NCI-H524 (cell line): Measurements from ENCODE around the gene IFNA8.
"Not testable (repeated sequence)": the region's sequence is repeated elsewhere in the genome, so short reads cannot be mapped to it uniquely, and the experiment has no call there.

Experiments
- DNase-seq, 2 experiments: peaks; one replicate each; lab custom pipeline; 2025; lab: John Stamatoyannopoulos, UW

Gene IFNA8

DNA sequence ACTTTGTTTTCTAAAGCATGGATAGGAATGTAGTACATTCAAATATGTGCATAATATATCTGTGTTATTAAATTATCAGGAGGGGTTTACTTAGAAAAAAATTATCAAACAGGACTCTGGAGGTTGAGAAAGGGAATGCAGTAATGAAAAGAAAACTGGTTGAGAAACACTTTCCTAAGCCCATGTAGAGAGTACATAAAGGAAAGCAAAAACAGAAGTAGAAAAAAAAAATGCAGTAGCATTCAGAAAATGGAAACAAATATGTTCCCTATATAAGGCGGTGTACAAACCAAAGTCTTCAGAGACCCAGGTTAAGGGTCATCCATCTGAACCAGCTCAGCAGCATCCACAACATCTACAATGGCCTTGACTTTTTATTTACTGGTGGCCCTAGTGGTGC, at the start of gene IFNA8:
TSS of gene IFNA8 (plus strand) at position 301 of the 400 bp plus-strand sequence. CDS start at position 361, 60 bp downstream.
- DNase-seq = no peak

- no peak for DNase-seq
Observed at GRCh38 chr9:21362287-21362686, 46.6 kb upstream of the IFNA8 start.

- not testable (repeated sequence) for DNase-seq
Observed at GRCh38 chr9:21367169-21367568, 41.7 kb upstream of the IFNA8 start.

DNA sequence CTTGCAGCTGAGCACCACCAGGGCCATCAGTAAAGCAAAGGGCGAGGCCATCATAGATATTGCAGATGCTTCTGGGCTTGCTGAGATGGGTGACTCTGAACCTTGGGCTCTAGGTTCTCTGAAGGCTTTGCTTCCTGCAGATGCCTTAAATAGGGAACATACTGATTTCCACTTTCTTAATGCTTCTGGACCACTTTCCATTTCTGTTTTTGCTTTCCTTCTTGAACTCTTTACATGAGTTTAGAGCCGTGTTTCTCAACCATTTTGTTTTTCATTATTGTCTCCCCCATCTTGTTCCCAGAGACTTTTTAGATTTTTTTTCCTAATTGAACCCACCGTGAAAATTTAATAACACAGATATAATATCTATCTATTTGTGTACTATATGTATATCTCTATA, 41.0 kb upstream of the IFNA8 start, which contains the start of gene IFNA13:
TSS of gene IFNA13 (minus strand) at position 101 of the 400 bp plus-strand sequence. CDS start at position 54, 47 bp downstream.
- no peak for DNase-seq

DNA sequence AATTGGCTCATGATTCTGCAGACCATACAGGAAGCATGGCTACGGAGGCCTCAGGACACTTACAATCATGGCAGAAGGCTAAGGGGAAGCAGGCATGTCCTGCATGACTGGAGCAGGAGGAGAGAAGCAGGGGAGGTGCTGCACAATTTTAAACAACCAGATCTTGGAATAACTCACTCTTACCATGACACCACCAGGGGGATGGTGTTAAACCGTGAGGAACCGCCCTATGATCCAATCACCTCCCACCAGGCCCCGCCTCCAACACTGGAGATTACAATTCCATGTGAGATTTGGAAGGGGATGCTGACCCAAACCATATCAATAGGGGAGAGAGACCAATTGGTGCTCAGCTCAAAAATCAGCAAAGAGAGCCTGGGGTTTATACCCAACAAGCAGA, 37.5 kb upstream of the IFNA8 start:
- not testable (repeated sequence) for DNase-seq

DNA sequence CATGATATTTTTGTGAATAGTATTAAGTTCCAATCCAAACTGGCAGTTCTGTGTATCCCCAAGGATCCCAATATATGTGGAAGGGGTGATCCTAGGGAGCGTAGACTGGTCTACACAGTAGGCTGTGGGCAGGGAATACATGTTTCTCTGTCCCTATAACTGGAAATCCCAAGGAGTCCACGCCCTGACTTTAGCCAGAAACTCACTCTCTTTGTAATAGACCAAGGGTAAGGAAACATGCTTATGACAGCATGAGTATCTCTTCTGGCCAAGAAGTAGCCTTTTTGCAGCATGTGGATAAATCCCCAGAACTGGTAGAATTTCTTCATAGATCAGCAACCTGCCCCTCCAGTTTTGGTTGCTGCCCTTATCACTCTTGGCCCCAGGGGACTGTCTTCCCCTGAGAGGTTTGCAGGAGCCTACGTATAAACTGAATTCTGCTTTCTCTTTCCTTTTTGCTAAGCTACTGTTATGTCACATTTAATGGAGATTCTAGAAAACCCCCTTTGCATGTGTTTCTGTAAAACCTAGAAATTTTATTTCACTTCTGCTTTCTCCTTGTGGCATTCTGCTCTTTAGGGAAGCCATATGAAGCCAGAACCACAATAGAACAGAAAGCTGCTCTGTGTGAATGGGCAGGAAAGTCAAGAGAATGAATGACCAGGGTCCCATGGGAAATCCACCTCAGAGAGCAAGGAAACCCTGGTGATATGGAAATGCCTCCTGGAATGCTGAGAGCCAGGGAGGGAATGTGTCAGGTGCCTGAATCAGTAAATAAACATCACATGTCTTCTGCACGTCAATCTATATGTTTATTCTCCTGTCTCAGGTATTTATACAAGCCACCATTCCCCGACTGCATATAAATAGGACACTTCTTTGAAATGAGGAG, 27.2 kb upstream of the IFNA8 start:
- no peak for DNase-seq

DNA sequence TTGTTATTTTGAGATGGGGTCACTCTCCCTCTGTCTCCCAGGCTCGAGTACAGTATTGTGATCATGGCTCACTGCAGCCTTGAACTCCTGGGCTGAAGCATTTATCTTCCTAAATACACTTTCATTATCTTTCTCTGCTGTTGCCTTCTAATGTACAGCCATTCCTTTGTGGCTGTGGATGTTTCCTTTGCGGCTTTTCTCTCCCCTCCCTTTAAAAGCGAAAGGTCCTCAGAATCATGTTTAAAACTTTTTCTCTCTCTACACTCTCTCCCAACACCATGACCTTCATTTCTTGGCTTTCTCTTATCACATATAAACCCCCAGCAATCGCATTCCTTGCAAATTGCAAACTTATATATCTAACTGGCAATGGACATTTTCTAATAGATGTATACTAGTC, 25.3 kb upstream of the IFNA8 start:
- no peak for DNase-seq

DNA sequence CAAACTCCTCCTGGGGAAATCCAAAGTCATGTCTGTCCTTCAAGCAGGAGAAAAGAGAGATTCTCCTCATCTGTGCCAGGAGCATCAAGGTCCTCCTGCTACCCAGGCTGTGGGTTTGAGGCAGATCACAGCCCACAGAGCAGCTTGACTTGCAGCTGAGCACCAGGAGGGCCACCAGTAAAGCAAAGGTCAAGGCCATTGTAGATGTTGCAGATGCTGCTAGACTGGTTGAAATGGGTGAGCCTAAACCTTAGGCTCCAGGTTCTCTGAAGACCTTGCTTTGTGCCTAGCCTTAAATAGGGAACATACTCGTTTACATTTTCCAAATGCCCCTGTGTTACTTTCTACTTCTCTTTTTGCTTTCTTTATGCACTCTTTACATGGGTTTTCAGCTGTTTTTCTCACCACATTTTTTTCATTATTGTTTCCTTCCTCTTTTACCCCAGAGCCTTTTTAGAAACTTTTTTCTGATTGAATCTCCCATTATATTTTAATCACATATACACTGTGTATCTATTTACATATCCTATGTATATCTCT, 23.7 kb upstream of the IFNA8 start, which contains the start of gene IFNA2:
TSS of gene IFNA2 (minus strand) at position 268 of the 540 bp plus-strand sequence. CDS start at position 199, 69 bp downstream.
- DNase-seq = no peak

- no peak for DNase-seq
Observed at GRCh38 chr9:21392270-21392669, 16.6 kb upstream of the IFNA8 start.

GRCh38 chr9:21395778-21396717, 12.9 kb upstream of the IFNA8 start:
- peak; percentile 68 to 71 for DNase-seq

DNA sequence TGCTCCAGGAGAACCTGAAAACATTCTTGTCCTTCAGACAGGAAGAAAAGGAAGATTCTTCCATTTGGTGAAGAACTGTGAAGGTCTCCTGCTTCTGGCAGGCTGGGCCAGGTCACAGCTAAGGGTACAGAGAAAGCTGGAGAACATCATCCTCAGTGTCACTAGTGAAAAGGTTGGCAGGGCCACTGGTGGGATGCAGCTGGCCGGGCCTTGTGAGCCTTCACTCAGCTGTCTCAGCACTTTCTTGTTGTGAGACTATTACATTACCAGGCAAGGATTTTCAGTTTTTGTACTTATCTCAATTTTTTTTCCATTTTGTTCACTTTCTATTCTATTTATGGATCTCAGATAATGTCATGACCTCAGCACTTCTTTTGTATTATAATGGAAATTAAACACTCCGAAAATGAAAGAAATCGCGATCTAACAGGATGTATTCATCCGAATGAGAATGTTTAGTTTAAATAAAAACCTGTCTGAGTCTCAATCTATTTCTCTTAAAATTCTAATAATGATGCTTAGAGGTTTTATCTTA, 9.9 kb upstream of the IFNA8 start:
- DNase-seq = no peak

DNA sequence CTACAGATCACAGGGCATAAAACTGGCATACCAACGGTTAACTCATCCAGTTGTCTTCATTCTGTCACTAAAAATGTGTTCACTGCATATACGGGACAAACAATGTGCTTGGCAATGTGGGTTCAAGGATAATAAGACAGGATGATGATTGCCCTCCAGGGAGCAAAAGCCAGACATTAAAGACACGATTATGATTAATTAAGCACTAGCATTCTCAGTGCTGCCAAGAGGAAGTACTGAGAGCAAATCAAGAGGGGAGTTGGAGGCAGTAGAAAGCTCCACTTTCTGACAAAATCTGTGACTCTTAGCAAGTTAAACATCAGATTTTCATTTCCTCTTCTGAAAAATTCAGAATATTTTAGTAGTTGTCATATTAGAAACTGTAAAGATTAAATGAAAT, 9.0 kb upstream of the IFNA8 start:
- DNase-seq = no peak

GRCh38 chr9:21402386-21403251, 6.3 kb upstream of the IFNA8 start:
- no peak for DNase-seq

DNA sequence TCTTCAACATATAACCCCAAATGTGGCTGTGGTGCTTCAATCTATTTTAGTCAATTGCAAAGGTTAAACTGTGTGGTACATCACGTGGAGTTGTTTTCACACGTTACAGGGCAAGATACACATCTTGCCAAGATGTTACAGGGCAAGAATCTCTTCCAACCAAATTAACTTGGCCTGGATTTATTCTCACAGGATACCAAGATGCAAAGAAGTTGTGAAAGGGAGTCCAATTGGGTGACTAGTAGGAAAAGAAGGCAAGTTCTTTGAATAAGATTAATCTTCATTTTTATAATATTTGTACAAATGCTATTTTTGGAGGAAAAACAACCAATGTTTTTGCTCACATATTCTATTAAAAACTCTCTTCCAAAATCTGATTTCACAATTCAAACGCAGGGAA, 4.8 kb upstream of the IFNA8 start:
- no peak for DNase-seq

- no peak for DNase-seq
Observed at GRCh38 chr9:21412107-21412506, 3.2 kb downstream of the IFNA8 start.

DNA sequence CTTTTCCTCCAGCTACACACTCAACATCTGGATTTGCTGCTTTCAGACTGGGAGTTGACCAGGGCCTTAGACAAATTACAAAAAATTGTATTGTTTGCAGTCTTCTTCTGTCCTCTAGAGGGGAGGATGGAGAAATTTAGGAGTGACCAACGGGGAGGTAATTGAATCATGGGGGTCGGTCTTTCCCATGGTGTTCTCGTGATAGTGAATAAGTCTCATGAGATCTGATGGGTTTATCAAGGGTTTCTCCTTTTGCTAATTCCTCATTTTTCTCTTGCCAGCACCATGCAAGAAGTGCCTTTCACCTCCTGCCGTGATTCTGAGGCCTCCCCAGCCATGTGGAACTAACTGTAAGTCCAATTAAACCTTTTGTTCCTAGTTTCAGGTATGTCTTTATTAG, 4.2 kb downstream of the IFNA8 start:
- no peak for DNase-seq

- DNase-seq = no peak
Observed at GRCh38 chr9:21413624-21414023, 4.7 kb downstream of the IFNA8 start.

DNA sequence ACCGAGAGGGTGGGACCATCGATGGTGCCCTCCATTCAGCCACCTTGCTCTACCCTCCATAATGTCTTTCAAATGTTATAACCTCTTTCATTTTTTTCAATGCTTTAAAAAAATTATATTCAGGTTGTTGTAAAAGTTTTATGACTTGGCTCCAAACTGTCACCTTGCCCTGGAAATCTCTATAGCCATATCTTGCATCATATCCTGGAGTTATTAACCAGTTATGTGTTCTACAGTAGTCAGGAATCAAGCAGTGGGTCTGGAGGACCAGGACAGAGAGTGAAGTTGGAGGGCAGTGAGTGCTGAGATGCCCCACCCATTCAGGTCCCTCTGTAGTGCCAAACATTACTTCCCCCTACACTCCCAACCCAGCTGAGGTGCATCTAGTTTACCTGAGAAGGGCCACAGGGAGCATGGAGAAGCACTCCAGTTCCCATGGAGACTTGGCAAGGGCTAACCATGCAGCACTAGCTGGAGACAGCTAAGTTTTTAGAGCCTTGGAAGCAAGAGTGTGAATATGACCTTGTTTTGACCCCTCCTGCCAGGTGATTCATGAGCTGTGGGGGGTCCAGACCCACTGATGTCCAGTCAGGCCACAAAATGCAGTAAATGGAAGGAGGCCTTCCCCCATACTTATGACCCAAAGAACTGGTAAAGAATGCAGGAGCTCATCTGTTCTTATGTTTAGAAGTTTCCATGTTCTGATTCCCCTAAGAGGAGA, 5.5 kb downstream of the IFNA8 start:
- no peak for DNase-seq

GRCh38 chr9:21415493-21416267, 6.8 kb downstream of the IFNA8 start:
- peak; percentile 95 to 97 for DNase-seq
